Urothelium cell line (cell line): ENCODE measurements around the gene LRTM2.
"Not testable (repeated sequence)": the region's sequence is repeated elsewhere in the genome, so short reads cannot be mapped to it uniquely, and the experiment has no call there.

ENCODE experiments used
- DNase-seq: peaks from one replicate; pipeline ENCODE4 v3.0.0; 2011; ENCODE audit warnings: low spot score, mixed read lengths
- FAIRE-seq: peaks from 2 replicates; lab custom pipeline; 2011; peaks lifted over from hg19 to GRCh38; lab: Jason Lieb, UNC

The LRTM2 gene

DNA sequence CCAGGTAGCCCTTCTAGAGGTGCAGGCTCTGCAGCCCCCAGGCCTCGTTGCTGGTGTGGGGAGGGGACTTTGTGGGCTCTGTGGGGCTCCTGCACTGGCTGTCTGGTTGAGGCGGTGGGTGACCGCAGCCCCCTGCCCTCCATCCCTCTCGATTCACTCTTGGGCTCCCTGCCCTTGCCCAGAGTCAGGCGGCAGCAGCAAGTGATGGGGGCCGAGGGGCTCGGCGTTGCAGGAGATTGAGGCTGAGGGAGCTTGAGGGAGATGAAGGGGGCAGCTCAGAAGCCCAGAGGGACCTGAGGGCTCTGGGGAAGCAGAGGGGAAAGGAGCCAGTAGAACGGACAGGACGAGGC lies 9.5 kb upstream of the LRTM2 start:
- no peak for FAIRE-seq
- no peak for DNase-seq

DNA sequence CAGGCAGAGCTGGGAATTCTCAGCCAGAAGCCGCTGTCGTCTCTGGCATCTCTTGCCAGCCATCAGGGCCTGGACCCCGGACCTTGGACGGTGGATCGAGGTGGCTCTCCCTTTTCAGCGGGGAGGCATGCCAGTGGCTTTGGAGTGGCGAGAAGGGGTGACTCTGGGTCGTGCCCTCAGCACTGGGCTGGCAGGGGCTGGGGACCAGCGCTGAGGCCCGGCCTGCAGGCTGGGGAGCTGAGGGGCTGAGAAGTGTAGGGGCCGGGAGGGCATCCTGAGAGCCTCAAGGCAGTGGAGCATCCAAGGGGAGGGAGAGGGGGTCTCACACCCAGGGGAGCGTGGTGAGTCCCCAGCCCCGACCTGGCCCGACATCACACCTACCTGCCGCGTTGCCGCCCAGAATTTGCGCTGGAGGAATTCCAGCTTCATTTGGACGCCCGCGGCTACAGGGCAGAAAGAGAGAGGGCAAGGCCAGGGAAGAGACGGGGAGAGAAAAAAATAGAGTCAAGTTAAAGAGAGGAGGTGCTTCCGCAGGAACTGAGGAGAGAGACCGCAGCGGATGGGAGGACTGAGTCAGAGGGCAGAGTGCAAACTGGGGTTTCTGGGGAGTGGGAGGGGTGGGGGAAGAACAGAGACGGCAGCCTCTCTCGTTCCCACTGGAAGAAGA lies 9.0 kb upstream of the LRTM2 start:
- FAIRE-seq, result peak; percentile 63
- DNase-seq, result peak; percentile 90

DNA sequence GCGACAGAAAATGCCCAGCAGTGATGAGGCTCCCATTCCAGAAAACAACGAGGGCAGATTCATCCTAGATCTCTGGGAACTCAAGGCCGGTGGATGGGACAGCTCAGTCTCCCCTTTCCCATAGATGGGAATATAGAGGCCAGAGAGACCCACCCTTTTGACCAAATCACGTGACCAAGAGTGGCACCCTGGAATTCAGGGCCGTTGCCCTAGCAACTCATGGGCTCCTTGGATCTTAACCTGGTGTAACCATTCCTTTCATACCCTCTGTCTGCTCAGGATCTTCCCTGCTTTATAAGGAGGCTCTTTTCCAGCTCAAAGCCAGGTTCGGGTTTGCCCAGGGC lies 8.4 kb upstream of the LRTM2 start:
- no peak for DNase-seq
- FAIRE-seq, result no peak

GRCh38 chr12:1812650-1813302 lies 7.6 kb upstream of the LRTM2 start:
- FAIRE-seq (peak; percentile 94), DNase-seq (peak; percentile 70)

DNA sequence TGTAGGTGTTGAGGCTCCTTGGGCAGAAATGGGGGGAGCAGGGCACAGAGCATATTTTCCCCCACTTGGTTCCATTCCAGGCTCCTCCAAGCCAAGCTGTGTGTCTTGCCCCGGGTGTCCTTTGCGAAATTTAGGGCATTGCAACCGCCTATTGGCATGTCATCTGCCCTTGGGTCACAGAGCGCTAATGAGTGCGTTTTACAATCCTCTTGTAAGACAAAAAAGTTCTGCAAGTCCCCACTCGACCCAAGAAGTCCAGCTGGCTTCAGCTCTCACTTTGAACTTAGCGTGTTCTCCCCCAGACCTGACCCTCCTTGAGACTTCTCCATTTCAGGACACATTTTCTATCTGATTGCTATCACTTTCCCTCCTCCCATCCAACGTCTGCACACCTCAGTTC lies 6.1 kb upstream of the LRTM2 start:
- peak; percentile 78 for FAIRE-seq
- DNase-seq, result no peak

- FAIRE-seq, result no peak
Observed at GRCh38 chr12:1815108-1815507, 5.3 kb upstream of the LRTM2 start.

GRCh38 chr12:1815814-1816729 lies 4.3 kb upstream of the LRTM2 start:
- no peak for DNase-seq
- peak; percentile 73 for FAIRE-seq

More at GRCh38 chr12:1815108-1815507, 5.3 kb upstream of the LRTM2 start:
- DNase-seq, result no peak

DNA sequence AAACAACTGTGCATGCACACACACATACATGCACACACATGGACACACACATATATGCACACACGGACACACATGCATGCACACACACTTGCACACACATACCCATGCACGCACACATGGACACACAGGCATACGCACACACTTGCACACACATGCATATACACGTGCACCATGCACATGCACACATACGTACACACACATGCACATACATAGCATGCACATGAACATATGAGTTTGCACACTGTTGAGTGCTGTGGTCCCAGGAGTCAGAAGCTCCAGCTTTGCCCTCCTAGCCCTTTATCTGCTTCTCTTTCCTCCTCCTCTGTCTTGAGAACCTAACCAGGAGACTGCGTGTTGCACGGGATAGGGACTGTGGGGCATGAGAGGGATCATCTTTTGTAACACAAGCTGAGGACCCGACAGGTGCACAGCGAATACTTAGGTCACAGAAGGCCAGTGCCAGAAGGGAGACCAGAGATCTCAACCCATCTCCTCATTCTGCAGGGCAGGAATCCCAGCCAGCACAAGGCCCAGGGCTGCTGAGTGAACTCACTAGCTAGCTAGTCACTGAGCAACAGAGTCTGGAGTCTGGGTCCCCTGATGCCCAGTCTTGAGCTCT lies 3.5 kb upstream of the LRTM2 start:
- FAIRE-seq (peak; percentile 100), DNase-seq (no peak)

DNA sequence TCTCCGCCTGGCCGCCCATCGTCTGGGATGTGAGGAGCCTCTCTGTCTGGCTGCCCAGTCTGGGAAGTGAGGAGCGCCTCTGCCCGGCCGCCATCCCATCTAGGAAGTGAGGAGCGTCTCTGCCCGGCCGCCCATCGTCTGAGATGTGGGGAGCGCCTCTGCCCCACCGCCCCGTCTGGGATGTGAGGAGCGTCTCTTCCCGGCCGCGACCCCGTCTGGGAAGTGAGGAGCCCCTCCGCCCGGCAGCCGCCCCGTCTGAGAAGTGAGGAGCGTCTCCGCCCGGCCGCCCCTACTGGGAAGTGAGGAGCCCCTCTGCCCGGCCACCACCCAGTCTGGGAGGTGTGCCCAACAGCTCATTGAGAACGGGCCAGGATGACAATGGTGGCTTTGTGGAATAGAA lies 2.4 kb upstream of the LRTM2 start:
- not testable (repeated sequence) for DNase-seq, FAIRE-seq

GRCh38 chr12:1819050-1819449 lies 1.3 kb upstream of the LRTM2 start:
- FAIRE-seq, result no peak
- no peak for DNase-seq

DNA sequence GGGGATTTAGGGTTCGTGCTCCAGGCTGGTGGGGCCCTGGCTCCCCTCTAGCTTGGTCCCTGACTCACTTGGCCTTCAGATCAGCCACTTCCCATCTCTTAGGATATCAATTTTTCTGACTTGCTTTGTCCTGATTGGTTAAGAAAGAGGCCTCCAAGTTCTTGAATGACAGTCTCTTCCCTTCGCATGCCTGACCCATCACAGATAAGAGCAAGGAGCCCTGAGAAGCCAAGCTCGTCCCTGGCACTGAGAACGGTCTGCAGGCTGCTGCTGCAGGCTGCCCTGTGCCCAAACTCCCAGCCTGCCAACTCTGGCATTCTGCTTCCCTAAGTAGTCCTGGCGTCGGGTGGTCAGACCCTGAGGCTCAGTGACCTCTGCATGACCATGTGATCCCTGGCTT lies 794 bp upstream of the LRTM2 start:
- DNase-seq (no peak), FAIRE-seq (no peak)

DNA sequence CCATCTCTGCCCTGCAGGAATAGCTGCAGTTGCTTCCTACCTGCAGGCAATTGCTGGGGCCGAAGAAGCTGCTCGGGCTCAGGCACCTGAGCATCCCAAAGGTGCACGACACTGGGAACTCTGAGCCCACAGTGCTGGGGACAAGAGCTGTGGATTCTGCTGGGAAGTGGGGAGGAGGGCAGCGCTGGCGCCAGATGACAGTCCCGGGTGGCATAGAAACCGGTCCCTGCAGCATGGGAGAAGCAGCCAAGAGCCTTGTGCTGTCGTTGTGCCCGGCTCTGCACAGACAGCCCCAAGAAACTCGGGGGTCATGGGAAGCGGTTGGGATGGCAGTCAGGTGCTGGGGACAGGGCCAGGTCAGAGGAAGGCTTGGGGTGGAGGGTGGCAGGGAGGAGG lies 529 bp downstream of the LRTM2 start:
- FAIRE-seq, result no peak
- no peak for DNase-seq

DNA sequence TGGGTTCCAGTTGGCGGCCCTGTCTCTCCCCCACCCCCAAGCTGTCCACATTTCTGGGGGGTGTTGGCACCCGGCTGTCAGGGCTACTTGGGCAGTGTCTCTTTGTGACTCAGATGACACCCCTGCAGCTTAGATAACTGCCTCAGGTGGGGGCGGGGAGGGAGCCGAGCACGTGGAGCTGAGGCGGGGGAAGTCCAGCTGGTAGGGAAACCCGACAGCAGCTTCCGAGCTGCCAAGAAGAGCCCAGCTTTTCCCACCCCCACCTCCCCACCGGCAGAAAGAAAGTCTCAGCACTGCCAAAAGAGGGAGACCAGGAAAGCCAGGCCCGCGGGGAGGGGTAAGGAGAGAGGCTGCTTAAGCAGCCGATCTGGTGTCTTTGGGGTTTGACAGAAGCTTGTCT lies 1.4 kb downstream of the LRTM2 start:
- no peak for DNase-seq
- no peak for FAIRE-seq

- FAIRE-seq (no peak), DNase-seq (no peak)
Observed at GRCh38 chr12:1822699-1823098, 2.3 kb downstream of the LRTM2 start.

DNA sequence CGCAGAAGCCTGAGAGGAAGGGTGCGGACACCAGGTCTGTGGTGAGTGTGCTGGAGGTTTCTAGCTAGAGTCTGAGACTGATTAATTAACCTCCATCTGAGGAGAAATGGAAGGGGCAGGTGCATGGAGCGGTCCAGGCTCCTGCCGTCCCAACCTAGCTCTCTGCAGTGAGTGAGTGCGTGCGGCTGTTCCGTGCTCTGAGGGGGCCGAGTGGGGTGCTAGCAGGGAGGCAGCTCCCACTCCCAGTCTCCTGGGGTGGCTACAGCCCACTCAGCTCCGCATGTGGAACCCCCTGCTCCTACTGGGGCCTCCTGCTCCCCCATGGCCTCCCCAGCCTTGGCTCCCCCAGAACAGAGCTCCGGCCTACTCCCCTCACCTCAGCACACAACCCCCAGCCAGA lies 2.9 kb downstream of the LRTM2 start:
- FAIRE-seq (no peak), DNase-seq (no peak)

DNA sequence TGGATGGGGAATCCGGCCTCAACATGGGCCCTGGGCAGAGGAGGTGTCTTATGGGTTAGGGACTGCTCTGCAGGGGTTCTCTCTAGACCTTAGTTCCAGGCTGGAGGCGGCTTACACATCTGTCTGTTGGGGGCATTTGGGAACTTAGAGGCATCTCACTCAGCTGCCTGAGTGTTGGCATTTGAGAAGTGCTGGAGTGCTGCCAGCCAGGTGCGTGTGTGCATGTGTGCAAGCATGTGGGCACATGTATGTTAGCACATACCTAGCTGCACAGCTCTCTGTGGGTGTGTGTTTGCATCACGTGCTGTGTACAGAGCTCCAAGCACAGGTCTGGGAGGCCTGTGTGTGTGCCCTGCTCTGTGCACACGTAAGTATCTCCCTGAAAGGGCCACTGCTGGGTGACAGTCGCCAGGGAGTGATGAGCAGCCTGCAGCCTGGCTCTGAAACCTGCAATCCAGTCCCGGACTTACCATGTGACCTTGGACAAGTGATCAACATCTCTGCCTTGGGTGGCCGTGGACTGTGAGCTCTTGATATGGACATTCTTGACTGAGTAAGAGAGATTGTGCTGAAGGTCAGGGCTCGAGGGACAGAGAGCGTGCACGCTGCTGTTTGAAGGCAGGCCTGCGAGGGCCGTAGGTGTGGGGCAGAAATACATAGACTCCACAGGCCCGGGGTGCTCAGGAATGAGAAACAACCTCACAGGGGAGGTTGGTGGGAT lies 5.2 kb downstream of the LRTM2 start:
- DNase-seq (no peak), FAIRE-seq (peak; percentile 73)

GRCh38 chr12:1826401-1826800 lies 6.0 kb downstream of the LRTM2 start:
- DNase-seq, result no peak
- FAIRE-seq, result no peak

DNA sequence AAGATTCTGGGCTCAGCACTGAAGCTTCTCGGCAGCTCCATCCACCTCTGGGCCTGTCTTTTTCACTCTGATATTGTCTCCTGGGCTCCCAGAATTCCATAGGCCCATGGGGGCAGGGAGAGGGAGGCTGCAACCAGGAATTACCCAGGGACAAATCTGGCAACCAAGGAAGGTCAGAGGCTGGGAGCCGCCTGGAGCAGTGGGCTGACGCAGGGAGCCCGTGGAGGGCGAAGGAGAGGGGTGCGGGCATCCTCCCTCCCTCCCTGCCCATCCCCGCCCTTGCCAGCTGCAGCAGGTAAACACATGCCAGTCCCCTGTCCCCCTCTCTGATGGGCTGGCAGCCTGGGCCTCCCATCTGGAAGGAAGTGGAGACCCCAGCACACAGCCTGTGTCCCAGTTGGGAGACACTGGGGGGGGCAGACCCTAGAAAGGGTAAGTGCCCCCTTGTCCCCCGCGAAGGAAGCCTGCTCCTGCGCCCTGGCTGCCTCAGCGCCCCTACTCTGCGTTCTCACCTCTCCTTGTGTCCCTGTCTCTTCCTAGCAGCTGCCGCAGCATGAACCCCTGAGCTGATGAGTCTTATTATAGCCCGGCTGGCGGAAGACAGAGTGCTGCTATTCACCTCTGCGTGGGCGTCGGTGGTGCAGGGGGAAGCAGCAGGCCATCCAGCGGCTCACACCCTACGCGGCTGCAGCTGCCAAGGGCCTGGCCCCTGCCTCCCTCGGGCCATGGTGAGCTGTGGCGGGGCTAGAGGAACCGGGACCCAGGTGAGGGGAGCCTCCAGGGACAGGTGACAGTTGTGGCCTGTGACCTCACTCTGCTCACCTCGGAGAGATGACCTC lies 6.7 kb downstream of the LRTM2 start:
- DNase-seq, result peak; percentile 50
- no peak for FAIRE-seq

DNA sequence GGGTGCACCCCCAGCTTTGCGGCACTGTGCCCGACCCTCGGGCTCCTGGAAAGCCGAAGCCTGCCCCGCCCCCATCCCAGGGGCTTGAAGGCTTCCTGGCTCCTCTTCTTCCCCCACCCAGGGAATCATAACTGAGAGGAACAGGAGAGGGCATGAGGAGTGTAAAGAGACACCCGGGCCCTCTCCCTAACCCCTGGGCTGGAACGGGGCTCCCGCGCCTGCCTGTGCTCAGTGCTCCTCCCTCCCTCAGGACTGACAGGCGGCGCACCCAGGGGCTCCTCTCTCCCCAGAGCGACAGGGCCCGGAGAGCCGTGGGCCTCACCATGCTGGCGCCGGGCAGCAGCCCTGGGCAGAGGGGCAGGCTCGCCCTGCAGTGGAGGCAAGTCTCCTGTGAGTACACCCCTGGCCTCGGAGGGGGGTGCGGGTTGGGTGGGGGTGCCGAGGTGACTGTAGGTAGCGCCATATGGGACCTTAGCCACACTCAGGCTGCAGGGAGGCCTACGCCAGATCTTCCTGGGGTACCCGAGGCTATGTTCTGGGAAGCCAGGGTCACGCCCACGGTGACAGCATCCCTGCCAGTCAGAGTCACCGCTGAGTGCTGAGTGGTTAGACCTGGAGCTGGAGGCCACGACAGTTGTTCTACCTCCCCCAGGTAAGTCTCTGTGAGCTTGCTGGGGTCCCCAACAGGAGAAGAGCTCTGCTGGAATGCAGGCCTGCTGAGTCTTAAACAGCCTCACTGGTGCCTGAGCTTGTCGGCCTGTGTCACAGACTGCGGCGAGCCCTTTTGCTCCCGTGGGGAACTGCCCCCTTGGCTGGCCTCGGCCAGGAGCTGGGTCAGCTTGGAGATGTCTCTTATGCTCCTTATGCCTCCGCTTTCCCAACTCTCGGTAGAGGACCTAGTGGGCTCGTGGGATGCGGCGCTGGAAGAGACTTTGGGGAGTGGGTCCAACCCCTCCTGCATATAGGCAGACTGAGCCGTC lies 7.8 kb downstream of the LRTM2 start:
- DNase-seq (no peak), FAIRE-seq (no peak)
